Occipital lobe (tissue), 2 donors: Measurements from ENCODE around the gene CYB561D2. TPM values are rescaled to one million over a fixed set of nuclear protein-coding genes. Genes with fewer than 3 reads are reported as not detected.

Experiments
- DNase-seq: peaks from one replicate; lab custom pipeline; 2025; lab: John Stamatoyannopoulos, UW
- total RNA-seq: library from RNA; depleted of rRNA; stranded (reverse); fragments of >200 nt; gene quantifications from one replicate; pipeline ENCODE4 v1.2.3, GENCODE V29; 2014

CYB561D2 gene
- total RNA-seq, 1 donor from 2014 or later = 10.0 TPM

GRCh38 chr3:50390508-50391224, 40.0 kb downstream of the CYB561D2 start:
- DNase-seq = peak; percentile 29

- DNase-seq = no peak
These were observed 41.5 kb downstream of the CYB561D2 start for GRCh38 chr3:50392101-50392715.

GRCh38 chr3:50393061-50393460, 42.4 kb downstream of the CYB561D2 start:
- no peak for DNase-seq

GRCh38 chr3:50395070-50395860, 44.6 kb downstream of the CYB561D2 start:
- no peak for DNase-seq

- no peak for DNase-seq
These were observed 45.8 kb downstream of the CYB561D2 start for GRCh38 chr3:50396502-50396901.

- no peak for DNase-seq
These were observed 51.4 kb downstream of the CYB561D2 start for GRCh38 chr3:50401978-50402595.

Other genes with a start within 250 kb of the CYB561D2 start
- gene SEMA3F, start 195.5 kb upstream of the CYB561D2 start, total RNA-seq = 5.8 TPM
- gene GNAT1, start 159.3 kb upstream of the CYB561D2 start, total RNA-seq = not detected
- gene SLC38A3, start 145.6 kb upstream of the CYB561D2 start, total RNA-seq = 5.0 TPM
- 84.5 TPM for gene GNAI2, start 114.7 kb upstream of the CYB561D2 start, total RNA-seq
- 2.3 TPM for gene SEMA3B, start 81.7 kb upstream of the CYB561D2 start, total RNA-seq
- gene LSMEM2, start 71.8 kb upstream of the CYB561D2 start, total RNA-seq = 0.47 TPM
- 15.1 TPM for gene IFRD2, start 58.4 kb upstream of the CYB561D2 start, total RNA-seq
- 6.6 TPM for gene HYAL3, start 51.5 kb upstream of the CYB561D2 start, total RNA-seq
- 4.5 TPM for gene NAA80, start 51.5 kb upstream of the CYB561D2 start, total RNA-seq
- 0.16 TPM for gene HYAL1, start 47.3 kb upstream of the CYB561D2 start, total RNA-seq
- 30.9 TPM for gene HYAL2, start 28.1 kb upstream of the CYB561D2 start, total RNA-seq
- gene TUSC2, start 22.6 kb upstream of the CYB561D2 start, total RNA-seq = 16.2 TPM
- 7.8 TPM for gene RASSF1, start 10.0 kb upstream of the CYB561D2 start, total RNA-seq
- gene ZMYND10, start 5.1 kb upstream of the CYB561D2 start, total RNA-seq = 2.5 TPM
- 19.0 TPM for gene NPRL2, start 87 bp upstream of the CYB561D2 start, total RNA-seq
- 19.8 TPM for gene TMEM115, start 8.7 kb downstream of the CYB561D2 start, total RNA-seq
- 2.2 TPM for gene CACNA2D2, start 152.8 kb downstream of the CYB561D2 start, total RNA-seq
- gene C3orf18, start 216.9 kb downstream of the CYB561D2 start, total RNA-seq = 13.6 TPM
- gene HEMK1, start 218.7 kb downstream of the CYB561D2 start, total RNA-seq = 6.9 TPM